Activated CD4-positive, alpha-beta T cell treated with anti-CD3 and anti-CD28 coated beads, Interleukin-2, amount 10 ng/mL, durations not matched to agents 24 days and 14 days (primary cell): ENCODE data around the gene FAM43A. TPM values are rescaled to one million over a fixed set of nuclear protein-coding genes. Genes with fewer than 3 reads are reported as not detected.

Source experiments
- DNase-seq: peaks from one replicate; pipeline ENCODE4 v3.0.0; 2022
- H3K27ac Mint-ChIP-seq: one replicate; pipeline ENCODE4 v1.8.0; 2022; ENCODE audit warnings: mild to moderate bottlenecking, mixed read lengths
- H3K27me3 Mint-ChIP-seq: one replicate; pipeline ENCODE4 v1.8.0; 2022; ENCODE audit warnings: mixed read lengths
- H3K36me3 Mint-ChIP-seq: one replicate; pipeline ENCODE4 v1.8.0; 2022; ENCODE audit warnings: low read depth, mild to moderate bottlenecking, mixed read lengths
- H3K4me1 Mint-ChIP-seq: one replicate; pipeline ENCODE4 v1.8.0; 2021; ENCODE audit warnings: mixed read lengths
- H3K4me3 Mint-ChIP-seq: one replicate; pipeline ENCODE4 v1.8.0; 2022; ENCODE audit warnings: mild to moderate bottlenecking, moderate library complexity, mixed read lengths
- H3K9me3 Mint-ChIP-seq: one replicate; pipeline ENCODE4 v1.8.0; 2021; ENCODE audit warnings: mixed read lengths
- intact Hi-C: fragments of 100-400 bp; cut with micrococcal nuclease; formaldehyde crosslinking; loops from one replicate; pipeline ENCODE4 v1.15.1; 2023
- total RNA-seq: library from RNA; stranded (reverse); gene quantifications from 2 replicates; pipeline ENCODE4 v1.2.3, GENCODE V29; 2022

Gene FAM43A
- total RNA-seq, 1 donor from 2014 or later: 7.0 TPM

DNA sequence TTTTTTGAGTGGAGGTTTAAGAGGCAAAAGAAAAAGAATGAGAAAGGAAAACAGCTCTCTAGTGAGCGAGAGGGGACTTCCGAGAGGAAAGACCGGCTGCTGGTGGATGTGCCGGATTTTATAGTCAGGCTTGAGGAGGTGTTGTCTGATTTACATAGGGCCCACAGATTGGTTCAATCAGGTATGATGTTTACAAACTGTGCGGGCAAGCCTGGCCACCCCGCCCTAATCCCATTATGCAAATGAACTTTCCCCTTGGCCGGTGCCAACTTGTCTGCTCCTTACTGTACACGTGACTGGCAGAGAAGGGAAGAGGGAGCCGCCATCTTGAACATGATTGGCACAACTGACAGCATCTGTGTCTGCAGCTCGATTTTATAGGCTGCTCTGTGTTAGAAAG, 44.7 kb downstream of the FAM43A start:
- no peak overlapping the region for H3K4me3 Mint-ChIP-seq
- no peaks in the 10 kb centered on the region for H3K4me1 Mint-ChIP-seq
- H3K27me3 Mint-ChIP-seq: peaks cover 22% of the 10 kb centered on the region
- no peak overlapping the region for H3K27ac Mint-ChIP-seq
- DNase-seq: no peak
- H3K9me3 Mint-ChIP-seq: no peaks in the 10 kb centered on the region
- no peaks in the 10 kb centered on the region for H3K36me3 Mint-ChIP-seq
- intact Hi-C loops: no loop called here

DNA sequence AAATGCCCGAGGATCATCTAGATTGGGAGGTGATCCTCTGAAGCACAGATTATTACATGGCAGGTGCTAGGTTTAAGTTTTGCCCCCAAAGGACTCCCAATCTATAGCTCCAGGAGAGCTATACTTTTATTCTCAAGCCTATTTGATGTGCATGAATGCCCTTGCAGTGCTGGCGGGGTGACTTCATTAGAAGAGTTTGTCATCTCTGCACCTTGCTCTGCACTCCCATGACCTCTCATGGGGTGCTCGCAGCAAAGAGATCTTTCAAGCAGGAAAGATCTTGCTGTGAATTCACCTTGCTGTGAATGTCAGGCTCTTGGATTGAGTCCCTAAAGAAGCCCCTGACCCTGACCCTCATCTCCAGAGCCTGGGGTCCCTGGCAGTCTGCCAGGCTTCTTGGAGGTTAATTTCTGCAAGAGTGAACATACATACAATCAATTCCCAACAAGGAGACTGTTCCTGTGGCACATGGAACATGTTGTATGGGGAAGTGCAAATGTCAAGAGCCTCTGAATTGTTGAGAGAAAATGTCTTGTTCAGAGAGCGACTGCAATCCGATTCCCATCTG, 45.9 kb downstream of the FAM43A start:
- Mint-ChIP-seq H3K36me3 (no peaks in the 10 kb centered on the region), H3K27ac (no peak overlapping the region), H3K9me3 (no peaks in the 10 kb centered on the region), H3K4me3 (no peak overlapping the region), H3K27me3 (peaks cover 22% of the 10 kb centered on the region), H3K4me1 (no peaks in the 10 kb centered on the region)
- no peak for DNase-seq
- intact Hi-C loops: no loop called here

DNA sequence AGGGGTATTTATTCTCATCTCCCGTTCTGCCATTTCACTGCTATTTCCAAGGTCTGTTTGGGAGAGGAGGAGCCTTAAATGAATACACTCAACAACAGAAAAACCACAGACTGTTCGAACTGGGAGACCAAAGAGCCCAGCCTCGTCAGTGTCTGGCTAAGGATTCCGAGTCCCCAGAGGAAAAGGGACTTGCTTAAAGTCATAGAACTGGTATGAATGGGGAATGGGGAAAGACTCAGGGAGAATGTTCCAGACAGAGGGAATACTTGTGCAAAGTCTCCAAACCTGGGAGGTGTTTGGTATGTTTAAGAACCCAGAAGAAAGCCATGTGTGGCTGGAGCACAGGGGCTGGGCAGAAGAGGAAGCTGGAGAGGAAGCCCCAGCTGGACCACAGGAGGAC, 46.9 kb downstream of the FAM43A start:
- H3K4me1 Mint-ChIP-seq: no peaks in the 10 kb centered on the region
- H3K27ac Mint-ChIP-seq: no peak overlapping the region
- no peaks in the 10 kb centered on the region for H3K9me3 Mint-ChIP-seq
- intact Hi-C loops: no loop called here
- no peaks in the 10 kb centered on the region for H3K36me3 Mint-ChIP-seq
- H3K4me3 Mint-ChIP-seq: no peak overlapping the region
- no peak for DNase-seq
- peaks cover 22% of the 10 kb centered on the region for H3K27me3 Mint-ChIP-seq

DNA sequence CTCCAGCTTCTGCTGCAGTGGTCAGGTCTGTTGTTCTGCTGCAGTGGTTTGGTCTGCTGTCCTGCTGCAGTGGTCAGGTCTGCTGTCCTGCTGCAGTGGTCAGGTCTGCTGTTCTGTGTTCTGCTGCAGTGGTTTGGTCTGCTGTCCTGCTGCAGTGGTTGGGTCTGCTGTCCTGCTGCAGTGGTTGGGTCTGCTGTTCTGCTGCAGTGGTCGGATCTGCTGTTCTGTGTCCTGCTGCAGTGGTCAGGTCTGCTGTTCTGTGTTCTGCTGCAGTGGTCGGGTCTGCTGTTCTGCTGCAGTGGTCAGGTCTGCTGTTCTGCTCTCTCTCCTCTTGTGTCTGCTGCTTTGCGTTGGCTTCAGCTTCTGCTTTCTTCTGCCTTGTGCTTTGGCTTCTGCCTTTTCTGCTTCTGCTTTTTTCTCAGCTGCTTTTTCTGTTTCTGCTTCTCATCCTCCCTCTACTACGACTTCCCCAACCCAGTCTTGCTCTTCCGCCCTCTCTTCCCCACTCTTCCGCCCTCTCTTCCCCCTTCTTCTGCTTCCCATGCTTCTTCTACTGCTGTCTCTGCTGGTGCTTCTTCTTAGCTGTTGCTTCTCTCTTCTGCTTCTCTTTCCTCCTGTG, 50.7 kb downstream of the FAM43A start:
- Mint-ChIP-seq H3K27ac (no peak overlapping the region), H3K9me3 (no peaks in the 10 kb centered on the region), H3K4me3 (no peak overlapping the region), H3K27me3 (peaks cover 23% of the 10 kb centered on the region), H3K36me3 (no peaks in the 10 kb centered on the region), H3K4me1 (no peaks in the 10 kb centered on the region)
- intact Hi-C loops: no loop called here
- DNase-seq: no peak

DNA sequence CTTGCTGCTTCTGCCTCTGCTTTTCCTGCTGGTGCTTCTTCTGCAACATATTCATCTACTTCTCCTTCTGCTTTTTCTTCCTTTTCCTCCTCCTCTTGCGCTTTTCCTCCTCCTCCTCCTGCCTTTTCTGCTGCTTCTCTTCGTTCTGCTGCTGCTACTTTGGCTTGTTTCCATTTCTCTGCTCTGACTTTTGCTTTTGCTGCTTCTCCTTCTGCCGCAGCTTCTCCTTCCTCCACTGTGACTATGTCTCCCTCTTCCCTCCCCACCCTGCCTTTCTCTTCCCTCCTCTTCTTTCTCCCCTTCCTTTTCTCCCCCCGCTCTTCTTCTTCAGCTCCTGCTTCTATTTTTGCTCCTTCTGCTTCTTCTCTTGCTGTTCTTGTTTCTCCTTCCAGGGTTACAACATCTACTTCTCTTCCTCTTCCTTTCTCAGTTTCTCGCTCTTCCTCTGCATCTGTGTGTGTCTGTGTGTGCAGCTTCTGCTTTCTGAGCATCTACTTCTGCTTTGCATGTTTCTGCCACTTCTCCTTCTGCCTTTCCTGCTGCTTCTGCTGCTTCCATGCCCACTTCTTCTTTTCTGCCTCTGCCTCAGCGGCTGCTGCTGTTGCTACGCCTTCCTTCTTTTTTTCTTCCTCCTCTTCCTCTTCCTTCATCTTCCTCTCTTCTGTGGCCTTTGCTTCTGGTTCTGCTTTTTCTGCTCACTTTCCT, 51.4 kb downstream of the FAM43A start:
- H3K36me3 Mint-ChIP-seq: no peaks in the 10 kb centered on the region
- intact Hi-C loops: no loop called here
- H3K9me3 Mint-ChIP-seq: no peaks in the 10 kb centered on the region

More for the DNA sequence above, 51.4 kb downstream of the FAM43A start:
- DNase-seq: no peak
- Mint-ChIP-seq H3K4me3 (no peak overlapping the region), H3K27ac (no peak overlapping the region), H3K4me1 (no peaks in the 10 kb centered on the region), H3K27me3 (peaks cover 23% of the 10 kb centered on the region)

Other genes starting within 250 kb of the FAM43A start
- gene ATP13A3, start 198.9 kb upstream of the FAM43A start, total RNA-seq: 181 and 193 TPM in 2 replicates
- gene TMEM44, start 52.5 kb upstream of the FAM43A start, total RNA-seq: 2.4 and 2.8 TPM in 2 replicates
- gene LSG1, start 13.7 kb upstream of the FAM43A start, total RNA-seq: 59.0 and 60.2 TPM in 2 replicates